Measurements from ENCODE around the gene SCNN1A.

Gene SCNN1A

GRCh38 chr12:6315704-6316597, 59.4 kb downstream of the SCNN1A start:
- no peak for DNase-seq

DNA sequence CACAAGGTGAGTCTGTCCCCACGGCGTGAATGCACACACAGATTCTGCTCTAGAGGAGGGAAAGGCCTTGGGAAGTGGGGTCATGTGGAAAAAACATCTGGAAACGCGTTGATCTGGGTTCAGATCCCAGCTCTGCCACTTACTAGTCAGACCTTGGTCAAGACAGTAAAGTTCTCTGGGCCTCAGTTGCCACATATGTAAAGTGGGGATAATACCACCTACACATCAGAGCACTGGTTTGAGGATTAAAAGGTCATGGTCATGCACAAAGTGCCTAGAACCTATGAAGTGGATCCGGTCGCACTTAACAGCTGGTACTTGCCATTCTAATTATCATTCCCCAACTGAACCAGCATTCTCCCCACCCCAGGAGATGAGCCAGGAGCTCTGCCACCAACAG, 60.2 kb downstream of the SCNN1A start:
- no peak for DNase-seq

DNA sequence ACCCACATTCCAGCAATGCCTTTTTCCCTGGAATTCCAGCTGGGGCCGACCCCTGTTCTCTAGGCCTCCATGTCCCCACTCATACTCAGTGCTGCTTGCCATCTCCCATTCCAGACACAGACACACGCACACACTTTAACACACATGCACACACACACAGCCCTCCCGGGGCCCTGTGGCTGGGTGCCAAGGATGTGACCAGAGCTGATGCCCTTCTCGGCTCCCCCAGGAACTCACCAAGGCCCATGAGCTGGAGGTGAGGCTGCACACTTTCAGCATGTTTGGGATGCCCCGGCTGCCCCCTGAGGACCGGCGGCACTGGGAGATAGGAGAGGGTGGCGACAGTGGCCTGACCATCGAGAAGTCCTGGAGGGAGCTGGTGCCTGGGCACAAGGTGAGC, 60.6 kb downstream of the SCNN1A start:
- no peak for DNase-seq

DNA sequence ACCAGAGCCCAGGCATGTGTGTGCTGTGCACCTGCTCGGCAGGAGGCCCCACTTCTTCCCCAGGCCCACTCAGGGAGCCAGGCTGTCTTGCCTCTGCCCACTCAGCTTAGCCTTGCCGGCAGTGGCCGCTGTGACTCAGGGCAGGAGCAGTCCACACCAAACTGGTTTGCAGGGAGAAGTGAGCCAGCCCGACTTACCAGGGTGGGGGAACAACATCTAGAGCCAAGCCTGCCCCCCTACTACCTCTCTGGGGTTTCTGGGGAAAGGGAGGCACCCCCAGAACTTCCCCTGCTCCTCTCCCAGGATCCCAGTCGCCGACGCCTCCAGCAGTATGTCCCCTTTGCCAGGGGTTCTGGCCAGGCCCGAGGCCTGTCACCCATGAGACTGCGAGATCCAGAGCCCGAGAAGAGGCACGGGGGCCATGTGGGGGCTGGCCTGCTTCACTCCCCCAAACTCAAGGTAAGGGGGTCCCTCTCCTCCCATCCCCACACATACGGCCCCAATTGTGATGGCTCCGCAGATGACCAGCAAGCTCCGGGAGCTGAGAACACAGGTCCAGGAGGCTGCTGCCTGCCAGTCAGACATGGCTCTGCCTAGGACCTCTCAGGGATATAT, 61.9 kb downstream of the SCNN1A start:
- no peak for DNase-seq

DNA sequence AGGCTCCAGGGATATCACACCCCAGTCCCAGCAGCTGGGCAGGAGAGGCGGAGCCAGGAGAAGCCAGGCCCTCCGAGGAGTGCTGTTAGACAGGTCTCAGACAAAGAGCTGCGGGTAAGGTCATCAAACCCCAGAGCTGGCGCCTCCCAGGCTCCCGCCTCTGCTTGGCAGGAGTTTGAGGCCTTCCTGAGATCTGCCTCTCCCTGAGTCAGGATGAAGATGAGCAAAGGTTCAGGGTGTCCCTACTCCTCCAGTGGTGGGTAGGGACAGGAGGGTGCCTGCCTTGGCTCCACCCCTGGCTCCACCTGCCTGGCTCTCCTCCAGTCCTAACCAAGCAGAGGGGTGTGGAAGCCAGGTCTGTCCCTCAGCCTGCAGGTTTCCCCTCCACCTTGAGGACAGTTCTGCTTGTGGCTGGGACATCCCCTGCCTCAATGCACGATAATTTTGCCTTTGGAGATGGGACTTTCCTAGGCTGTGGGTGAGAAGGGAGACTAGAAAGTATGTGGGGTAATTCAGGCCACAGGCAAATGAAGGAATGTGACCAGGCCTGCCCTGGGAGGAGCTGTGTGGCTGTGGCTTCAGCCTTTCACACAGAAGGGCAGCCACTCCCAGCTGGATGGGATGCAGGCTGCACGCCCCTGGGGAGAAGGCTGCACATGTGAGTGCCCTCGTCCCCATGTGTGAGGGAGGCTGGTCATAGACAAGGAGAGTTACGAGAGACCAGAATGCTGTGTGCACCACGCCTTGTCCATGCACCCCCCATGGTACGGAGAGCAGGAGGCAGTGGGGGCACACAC, 62.6 kb downstream of the SCNN1A start:
- no peak for DNase-seq

GRCh38 chr12:6311822-6312528, 63.4 kb downstream of the SCNN1A start:
- no peak for DNase-seq

- no peak for DNase-seq
Measured at GRCh38 chr12:6310771-6311610, 64.4 kb downstream of the SCNN1A start.

DNA sequence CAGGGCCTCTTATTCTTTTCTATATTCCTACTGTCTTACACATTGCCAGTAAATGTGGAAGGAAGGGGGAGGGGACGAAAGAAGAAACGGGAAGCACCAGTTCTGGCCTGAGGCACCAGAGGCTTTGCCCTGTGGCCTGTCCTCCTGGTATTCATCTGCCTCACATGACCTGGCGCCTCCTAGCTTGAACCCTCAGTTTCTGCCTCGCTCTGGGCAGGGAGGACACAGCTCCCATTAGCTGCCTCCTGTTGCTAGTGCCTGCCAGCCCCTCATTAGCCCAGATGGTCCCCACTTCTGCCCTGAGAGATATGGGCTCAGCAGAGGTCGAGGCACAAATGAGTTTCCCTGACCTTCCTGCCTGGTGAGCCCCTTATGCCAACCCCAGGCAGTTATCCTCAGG, 67.8 kb downstream of the SCNN1A start:
- DNase-seq, result no peak

DNA sequence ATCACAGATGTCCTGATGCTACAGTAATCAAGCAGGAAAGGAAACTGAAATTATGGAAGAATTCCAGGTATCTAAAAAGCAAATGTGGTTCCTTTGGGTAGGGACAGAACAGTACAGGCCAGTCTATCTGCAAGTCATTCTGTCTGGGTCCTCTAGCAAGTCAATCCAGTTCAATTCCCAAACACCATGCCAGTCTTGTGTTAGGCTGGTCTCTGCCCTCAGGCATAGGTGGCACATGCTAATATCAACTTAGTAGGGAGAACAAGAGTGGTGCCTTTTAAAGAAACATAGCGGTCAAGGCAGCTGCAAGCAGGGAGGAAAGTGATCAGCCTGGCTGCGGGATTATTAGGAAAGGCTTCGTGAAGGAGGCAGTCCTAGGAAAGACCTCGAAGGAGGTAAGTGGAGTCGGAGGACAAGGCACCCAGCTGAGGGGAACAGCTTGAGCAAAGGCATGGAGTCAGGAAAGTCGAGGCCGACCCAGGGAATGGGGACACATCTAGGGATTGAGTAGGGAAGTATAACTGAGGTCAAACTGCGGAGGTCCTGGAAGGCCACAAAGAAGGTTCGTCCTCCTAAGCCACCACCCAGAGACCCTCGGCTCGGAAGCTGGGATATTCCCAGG, 68.7 kb downstream of the SCNN1A start:
- DNase-seq, result no peak

GRCh38 chr12:6306151-6306550, 69.2 kb downstream of the SCNN1A start:
- no peak for DNase-seq

- no peak for DNase-seq
Measured at GRCh38 chr12:6303071-6303470, 72.3 kb downstream of the SCNN1A start.

GRCh38 chr12:6302621-6303020, 72.7 kb downstream of the SCNN1A start:
- no peak for DNase-seq

DNA sequence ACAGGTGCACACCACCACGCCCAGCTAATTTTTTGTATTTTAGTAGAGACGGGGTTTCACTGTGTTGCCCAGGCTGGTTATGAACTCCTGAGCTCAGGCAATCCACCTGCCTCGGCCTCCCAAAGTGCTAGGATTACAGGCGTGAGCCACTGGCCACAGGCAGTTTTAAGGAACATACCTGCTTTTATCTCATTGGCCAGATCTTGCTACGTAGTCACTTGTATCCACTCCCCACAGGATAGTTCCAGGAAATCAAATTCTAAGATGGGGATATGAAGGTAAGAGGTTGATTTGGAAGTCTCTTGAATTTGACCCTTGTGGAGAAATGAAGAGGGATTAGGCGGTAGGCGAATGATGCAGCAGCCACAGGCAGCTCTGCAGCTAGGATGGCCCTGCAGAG, 73.6 kb downstream of the SCNN1A start:
- no peak for DNase-seq

DNA sequence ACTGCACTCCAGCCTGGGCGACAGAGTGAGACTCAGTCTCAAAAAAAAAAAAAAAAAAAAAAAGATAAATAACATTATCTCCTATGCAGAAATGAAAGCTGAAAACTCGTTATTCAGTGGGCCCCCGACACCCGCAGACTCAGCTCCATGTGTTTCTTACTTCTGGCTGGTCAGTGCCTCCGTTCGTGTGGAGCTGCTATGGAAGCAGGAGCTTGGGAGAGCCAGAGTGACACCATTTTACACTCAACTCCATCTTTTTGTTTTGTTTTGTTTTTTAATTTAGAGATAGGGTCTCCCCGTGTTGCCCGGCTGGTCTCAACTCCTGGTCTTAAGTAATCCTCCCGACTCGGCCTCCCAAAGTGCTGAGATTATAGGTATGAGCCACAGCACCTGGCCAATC, 78.2 kb downstream of the SCNN1A start:
- DNase-seq, result no peak

Measured in DMS 273 treated with DMSO at 0.1 percent for 48 hours (cell line).